H1 (cell line): ENCODE data around the gene GAPDH. TPM values are rescaled to one million over a fixed set of nuclear protein-coding genes. Genes with fewer than 3 reads are reported as not detected.
A peak's percentile ranks its signal among the peaks of the same experiment; 100 is the strongest.

Experiments used
- CTCF ChIA-PET: fragments of 300-600 bp; sonication (Branson Sonifier 250); formaldehyde crosslinking; loops from one replicate; lab custom pipeline; 2021; ENCODE audit not compliant: partially characterized antibody; lab: Charles Lee
- POLR2A ChIA-PET: fragments of 300-600 bp; sonication (Branson Sonifier 250); formaldehyde crosslinking; loops from one replicate; lab custom pipeline; 2021; ENCODE audit warnings: inconsistent platforms; ENCODE audit not compliant: partially characterized antibody; lab: Charles Lee
- DNase-seq, 2 experiments: peaks; one replicate each; pipeline versions ENCODE4 v3.0.0 to v3.0.0-alpha.2; 2010 to 2022; ENCODE audit warnings: low spot score in 2 of 2, low read depth in 1 of 2, mixed read lengths in 1 of 2
- FAIRE-seq: peaks from 2 replicates; lab custom pipeline; 2011; peaks lifted over from hg19 to GRCh38; lab: Jason Lieb, UNC
- H2AFZ ChIP-seq: 2 replicates; pipeline ENCODE4 v1.8.1; 2012; ENCODE audit warnings: low read length, inconsistent platforms
- H2AK5ac ChIP-seq: 2 replicates; pipeline ENCODE4 v1.6.1; 2013; ENCODE audit warnings: low read depth, low read length
- H2BK120ac ChIP-seq: replicated peaks from 2 replicates; pipeline ENCODE3; 2013; ENCODE audit warnings: low read depth, low read length, inconsistent platforms
- H2BK12ac ChIP-seq: 2 replicates; pipeline ENCODE4 v1.6.1; 2013; ENCODE audit warnings: low read depth, low read length
- H2BK15ac ChIP-seq: 2 replicates; pipeline ENCODE4 v1.6.1; 2013; ENCODE audit warnings: low read length
- H2BK20ac ChIP-seq: 2 replicates; pipeline ENCODE4 v1.6.1; 2013; ENCODE audit warnings: low read length
- H2BK5ac ChIP-seq: 2 replicates; pipeline ENCODE4 v1.6.1; 2013; ENCODE audit warnings: low read depth, low read length
- H3K14ac ChIP-seq: 2 replicates; pipeline ENCODE4 v1.6.1; 2013; ENCODE audit warnings: inconsistent platforms; ENCODE audit not compliant: insufficient read length
- H3K18ac ChIP-seq: 2 replicates; pipeline ENCODE4 v1.6.1; 2013; ENCODE audit warnings: low read length; ENCODE audit errors: extremely low read depth
- H3K23ac ChIP-seq: 2 replicates; pipeline ENCODE4 v1.6.1; 2013; ENCODE audit warnings: inconsistent platforms; ENCODE audit not compliant: insufficient read length
- H3K23me2 ChIP-seq: 2 replicates; pipeline ENCODE4 v1.6.1; 2013; ENCODE audit warnings: low read depth, low read length
- H3K27ac ChIP-seq: 2 replicates; pipeline ENCODE4 v1.6.1; 2011; ENCODE audit warnings: low read depth, low read length, inconsistent platforms
- H3K27me3 ChIP-seq, 4 experiments: replicated peaks in 1 of 4; 1 replicate in 1 of 4; 2 replicates in 3 of 4; pipeline versions ENCODE4 v1.6.1 to v1.8.1; 2011 to 2013; ENCODE audit warnings: low read length in 3 of 4, mild to moderate bottlenecking in 3 of 4, inconsistent platforms in 2 of 4, mixed read lengths in 2 of 4, moderate library complexity in 1 of 4; ENCODE audit not compliant: control insufficient read depth in 3 of 4, insufficient read depth in 3 of 4; ENCODE audit errors: extremely low read depth in 1 of 4
- H3K36me3 ChIP-seq, 4 experiments: 2 replicates each; pipeline versions ENCODE4 v1.6.1 to v1.8.1; 2011 to 2013; ENCODE audit warnings: mild to moderate bottlenecking in 4 of 4, low read length in 3 of 4, moderate library complexity in 2 of 4, control low read depth in 1 of 4, inconsistent platforms in 1 of 4; ENCODE audit not compliant: insufficient read depth in 4 of 4, control insufficient read depth in 2 of 4
- H3K4ac ChIP-seq: replicated peaks from 2 replicates; pipeline ENCODE3; 2013; ENCODE audit warnings: low read length, low read depth, mixed read lengths, inconsistent platforms; ENCODE audit not compliant: insufficient read length
- H3K4me1 ChIP-seq, 4 experiments: replicated peaks in 1 of 4; 1 replicate in 1 of 4; 2 replicates in 3 of 4; pipeline versions ENCODE4 v1.6.1 to v1.8.1; 2011 to 2013; ENCODE audit warnings: low read length in 3 of 4, inconsistent platforms in 2 of 4, mixed read lengths in 1 of 4; ENCODE audit not compliant: insufficient read depth in 4 of 4, control insufficient read depth in 3 of 4
- H3K4me2 ChIP-seq, 2 experiments: 2 replicates each; pipeline versions ENCODE4 v1.6.1 to v1.8.1; 2011 to 2013; ENCODE audit warnings: low read depth in 2 of 2, low read length in 2 of 2, control low read depth in 1 of 2, inconsistent platforms in 1 of 2, mild to moderate bottlenecking in 1 of 2; ENCODE audit not compliant: insufficient read depth in 1 of 2
- H3K4me3 ChIP-seq, 4 experiments: fragments of 200-600, 300-600 bp in 1 of 4; sonication (generic), shearing (Covaris generic), sonication (Bioruptor Twin) in 1 of 4; 2 replicates each; pipeline versions ENCODE4 v1.5.1 to v1.8.1; 2011 to 2016; ENCODE audit warnings: low read length in 4 of 4, low read depth in 3 of 4, control low read depth in 2 of 4, inconsistent platforms in 2 of 4, mild to moderate bottlenecking in 2 of 4, mixed read lengths in 1 of 4, moderate library complexity in 1 of 4; ENCODE audit not compliant: insufficient read depth in 2 of 4; ENCODE audit errors: extremely low read depth in 1 of 4
- H3K56ac ChIP-seq: replicated peaks from 2 replicates; pipeline ENCODE3; 2013; ENCODE audit warnings: low read depth, mild to moderate bottlenecking, mixed read lengths, low read length, inconsistent platforms; ENCODE audit not compliant: insufficient read length
- H3K79me1 ChIP-seq: 2 replicates; pipeline ENCODE4 v1.6.1; 2013; ENCODE audit warnings: low read depth, low read length, control low read depth
- H3K79me2 ChIP-seq, 2 experiments: 2 replicates each; pipeline versions ENCODE4 v1.6.1 to v1.8.1; 2012 to 2013; ENCODE audit warnings: low read length in 2 of 2, mild to moderate bottlenecking in 2 of 2, inconsistent platforms in 1 of 2; ENCODE audit not compliant: insufficient read depth in 2 of 2, control insufficient read depth in 1 of 2
- H3K9ac ChIP-seq, 4 experiments: replicated peaks in 1 of 4; 1 replicate in 1 of 4; 2 replicates in 3 of 4; pipeline versions ENCODE4 v1.6.1 to v1.8.1; 2011 to 2013; ENCODE audit warnings: low read depth in 3 of 4, low read length in 3 of 4, control low read depth in 2 of 4, mild to moderate bottlenecking in 2 of 4, moderate library complexity in 2 of 4, inconsistent platforms in 1 of 4; ENCODE audit errors: extremely low read depth in 1 of 4
- H3K9me3 ChIP-seq, 2 experiments: 2 replicates each; pipeline versions ENCODE4 v1.6.1 to v1.8.1; 2012 to 2013; ENCODE audit warnings: mild to moderate bottlenecking in 2 of 2, moderate library complexity in 2 of 2, control low read depth in 1 of 2, inconsistent platforms in 1 of 2, low read depth in 1 of 2, low read length in 1 of 2, mixed read lengths in 1 of 2; ENCODE audit not compliant: insufficient read depth in 2 of 2
- H4K20me1 ChIP-seq, 2 experiments: replicated peaks in 1 of 2; 2 replicates each; pipeline versions ENCODE3 to v1.8.1; 2011 to 2013; ENCODE audit warnings: inconsistent platforms in 2 of 2, low read length in 2 of 2, mild to moderate bottlenecking in 1 of 2; ENCODE audit not compliant: insufficient read depth in 2 of 2, control insufficient read depth in 1 of 2
- H4K5ac ChIP-seq: 2 replicates; pipeline ENCODE4 v1.6.1; 2013; ENCODE audit warnings: low read length, low read depth, mixed read lengths, inconsistent platforms; ENCODE audit not compliant: insufficient read length
- H4K8ac ChIP-seq: 2 replicates; pipeline ENCODE4 v1.8.0; 2013; ENCODE audit warnings: mild to moderate bottlenecking, moderate library complexity, low read length, inconsistent platforms; ENCODE audit not compliant: insufficient read depth; ENCODE audit errors: extremely low read depth
- H4K91ac ChIP-seq: replicated peaks from 2 replicates; pipeline ENCODE3; 2013; ENCODE audit warnings: low read length, mixed read lengths, inconsistent platforms; ENCODE audit not compliant: insufficient read length
- BACH1 ChIP-seq: IDR thresholded peaks from 2 replicates; pipeline ENCODE4 v1.6.1; 2012; ENCODE audit warnings: low read length, improper control_type of control experiment
- CBX5 ChIP-seq: fragments of 300-800, 300-1000 bp; sonication (generic); IDR thresholded peaks from 2 replicates; pipeline ENCODE4 v1.7.1; 2016; ENCODE audit warnings: antibody characterized with exemption, low read length, low read depth
- CREB1 ChIP-seq: IDR thresholded peaks from 2 replicates; pipeline ENCODE4 v1.6.1; 2012; ENCODE audit warnings: inconsistent platforms
- EGR1 ChIP-seq: IDR thresholded peaks from 2 replicates; pipeline ENCODE4 v1.6.1; 2011; ENCODE audit warnings: low read depth, low read length, borderline replicate concordance
- KDM1A ChIP-seq: fragments of 200-600, 300-600 bp; sonication (generic); IDR thresholded peaks from 2 replicates; pipeline ENCODE4 v1.7.1; 2016; ENCODE audit warnings: mild to moderate bottlenecking, low read length, borderline replicate concordance
- NRF1 ChIP-seq: IDR thresholded peaks from 2 replicates; pipeline ENCODE4 v1.6.1; 2011; ENCODE audit warnings: mild to moderate bottlenecking, low read depth, low read length, improper control_type of control experiment
- SAP30 ChIP-seq: fragments of 300-600 bp; sonication (generic); IDR thresholded peaks from 2 replicates; pipeline ENCODE4 v1.7.1; 2012; ENCODE audit warnings: low read length, moderate library complexity, mild to moderate bottlenecking, inconsistent platforms; ENCODE audit not compliant: insufficient read depth, insufficient replicate concordance
- SIX5 ChIP-seq: IDR thresholded peaks from 2 replicates; pipeline ENCODE4 v1.6.1; 2011; ENCODE audit warnings: mild to moderate bottlenecking, low read depth, low read length
- SP4 ChIP-seq: IDR thresholded peaks from 2 replicates; pipeline ENCODE4 v1.6.1; 2012; ENCODE audit warnings: low read length, inconsistent platforms
- WGBS, 2 experiments: shearing (Covaris generic) in 1 of 2; methylation state at CpG; one replicate each; pipeline versions ENCODE4 v1.1.6 to v1.1.7; 2013 to 2015; ENCODE audit warnings: low lambda C conversion rate in 2 of 2, mixed read lengths in 2 of 2, inconsistent platforms in 1 of 2, low coverage in 1 of 2, missing lambda C conversion rate in 1 of 2; ENCODE audit not compliant: insufficient replicate concordance in 2 of 2, insufficient coverage in 1 of 2, insufficient read length in 1 of 2; ENCODE audit errors: extremely low coverage in 1 of 2, missing lambda C conversion rate in 1 of 2; 5-methylcytosine and 5-hydroxymethylcytosine counted together
- polyA plus RNA-seq, 7 experiments: library from polyadenylated mRNA; depleted of rRNA in 3 of 7; stranded (reverse) in 5 of 7; unstranded in 2 of 7; fragments of >200 nt in 5 of 7; fragments of 200-250 nt in 2 of 7; gene quantifications; 1 replicate in 5 of 7; 2 replicates in 1 of 7; 4 replicates in 1 of 7; pipeline versions ENCODE4 v1.2.1 to v1.2.3, GENCODE V29; 2011 to 2013; ENCODE audit warnings: missing spikeins in 2 of 7, mixed read lengths in 2 of 7
- total RNA-seq: library from RNA; stranded (reverse); fragmentation: NEBNext Ultra II Directional; extraction: Animal tissue kit (Norgen Biotek cat#: 25700); gene quantifications from 2 replicates; pipeline ENCODE4 v1.2.1, GENCODE V29; 2021
- TF ChIP-seq, protein P1 (sequence below), 3 experiments: IDR thresholded peaks; 1 replicate in 2 of 3; 2 replicates in 1 of 3; pipeline versions ENCODE4 v1.5.1 to v1.6.1; 2011; ENCODE audit warnings: low read length in 3 of 3, mild to moderate bottlenecking in 3 of 3, inconsistent platforms in 2 of 3, low read depth in 1 of 3, moderate library complexity in 1 of 3; ENCODE audit not compliant: insufficient read depth in 1 of 3; ENCODE audit errors: control extremely low read depth in 1 of 3

GAPDH gene
- total and polyA plus RNA-seq, 2 of the 8 experiments (the other 6 are each of a cell fraction or from before 2014, with no cell fraction given), result 5,175 to 15,878 TPM

- H3K4me2 ChIP-seq, result peak within 1 kb of the TSS; percentile 88 to 95
- H4K20me1 ChIP-seq, result peaks cover 4% of the 10 kb centered on the region in 2 experiments
- peak within 1 kb of the TSS; percentile 82 for H4K5ac ChIP-seq
- no peaks in the 10 kb centered on the region for H3K9me3 ChIP-seq
- H3K27me3 ChIP-seq, result no peaks in the 10 kb centered on the region
- H3K14ac ChIP-seq, result no peak within 1 kb of the TSS
- H3K4me3 ChIP-seq, result peak within 1 kb of the TSS; percentile 84 to 98 (median 90)
- H2BK12ac ChIP-seq, result peak within 1 kb of the TSS; percentile 99
- H2AFZ ChIP-seq, result peak within 1 kb of the TSS; percentile 71; the same call in 1 of the 2 replicates
- no peak within 1 kb of the TSS for H2BK20ac ChIP-seq
- H3K23ac ChIP-seq, result no peak within 1 kb of the TSS
- no peak for FAIRE-seq
- peak within 1 kb of the TSS; percentile 48 for H4K91ac ChIP-seq
- no peak within 1 kb of the TSS for H2AK5ac ChIP-seq
- peaks cover 0 to 38% of the 10 kb centered on the region in 2 experiments; a peak in 3 of 4 replicates for H3K79me2 ChIP-seq
- ChIA-PET POLR2A (interaction anchor here (0.7 to 3.9 kb wide), 23 partner anchors 9 to 480 kb away, joined by 3 to 39 read pairs (median 3); partner anchors contain the start of genes CDCA3, GAPDH, SPSB2 and VAMP1), CTCF (interaction anchor here (0.7 to 1.6 kb wide), 8 partner anchors 11 to 154 kb away, joined by 3 to 7 read pairs (median 3); partner anchors contain the start of gene VAMP1)
- peak within 1 kb of the TSS; percentile 99 for H2BK5ac ChIP-seq
- H3K36me3 ChIP-seq, result peaks cover 5 to 29% (median 14%) of the 10 kb centered on the region in 4 experiments; a peak in 7 of 8 replicates
- H3K56ac ChIP-seq, result peak within 1 kb of the TSS; percentile 82
- H3K18ac ChIP-seq, result peak within 1 kb of the TSS; percentile 76
- peak within 1 kb of the TSS; percentile 24; the same call in 1 of the 2 replicates for H2BK15ac ChIP-seq
- DNase-seq, result peak; percentile 71 to 98
- peak within 1 kb of the TSS; percentile 81 for H3K27ac ChIP-seq
- peaks cover 7% of the 10 kb centered on the region for H3K23me2 ChIP-seq
- H4K8ac ChIP-seq, result peak within 1 kb of the TSS; percentile 39
- peak within 1 kb of the TSS; percentile 50 for H2BK120ac ChIP-seq
- peak within 1 kb of the TSS; percentile 73 for H3K4ac ChIP-seq
- WGBS, 2 experiments, result 4% methylated on average over 39 of the region's 39 CpGs; no CpG with 5 or more reads in 1 of the 2 experiments
- H3K9ac ChIP-seq, result peak within 1 kb of the TSS; percentile 55 to 97 (median 82)
- peaks cover 3% of the 10 kb centered on the region for H3K79me1 ChIP-seq
- peaks cover 0 to 6% (median 4%) of the 10 kb centered on the region in 4 experiments; a peak in 4 of 7 replicates for H3K4me1 ChIP-seq
- no peak for TF ChIP-seq SP4
- TF ChIP-seq CBX5, result no peak
- TF ChIP-seq SIX5, result no peak
- TF ChIP-seq CREB1, result peak; percentile 79
- no peak for TF ChIP-seq SAP30
- no peak for TF ChIP-seq NRF1
- no peak for TF ChIP-seq BACH1
- TF ChIP-seq KDM1A, result no peak
- TF ChIP-seq, protein P1, sequence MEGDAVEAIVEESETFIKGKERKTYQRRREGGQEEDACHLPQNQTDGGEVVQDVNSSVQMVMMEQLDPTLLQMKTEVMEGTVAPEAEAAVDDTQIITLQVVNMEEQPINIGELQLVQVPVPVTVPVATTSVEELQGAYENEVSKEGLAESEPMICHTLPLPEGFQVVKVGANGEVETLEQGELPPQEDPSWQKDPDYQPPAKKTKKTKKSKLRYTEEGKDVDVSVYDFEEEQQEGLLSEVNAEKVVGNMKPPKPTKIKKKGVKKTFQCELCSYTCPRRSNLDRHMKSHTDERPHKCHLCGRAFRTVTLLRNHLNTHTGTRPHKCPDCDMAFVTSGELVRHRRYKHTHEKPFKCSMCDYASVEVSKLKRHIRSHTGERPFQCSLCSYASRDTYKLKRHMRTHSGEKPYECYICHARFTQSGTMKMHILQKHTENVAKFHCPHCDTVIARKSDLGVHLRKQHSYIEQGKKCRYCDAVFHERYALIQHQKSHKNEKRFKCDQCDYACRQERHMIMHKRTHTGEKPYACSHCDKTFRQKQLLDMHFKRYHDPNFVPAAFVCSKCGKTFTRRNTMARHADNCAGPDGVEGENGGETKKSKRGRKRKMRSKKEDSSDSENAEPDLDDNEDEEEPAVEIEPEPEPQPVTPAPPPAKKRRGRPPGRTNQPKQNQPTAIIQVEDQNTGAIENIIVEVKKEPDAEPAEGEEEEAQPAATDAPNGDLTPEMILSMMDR (IDR thresholded peaks at IDR 0.05; ENCODE audit: control extremely low read depth in 1 of 3, insufficient read depth in 1 of 3, low read depth in 1 of 3, low read length in 3 of 3), result no peak
- peak; percentile 85; the same call in 1 of the 2 replicates for TF ChIP-seq EGR1
Measured at GRCh38 chr12:6492838-6493496, 41.4 kb upstream of the GAPDH start, which contains the start of gene MRPL51. Gene MRPL51, minus strand, starts transcription at chr12:6493262. Its CDS starts 126 bp downstream, at chr12:6493136.
